Brain microvascular endothelial cell (primary cell): ENCODE data around the gene ADGRF3.
A peak's percentile ranks its signal among the peaks of the same experiment; 100 is the strongest.

Experiments
- DNase-seq: peaks from one replicate; pipeline ENCODE4 v3.0.0-alpha.2; 2020
- H3K27ac ChIP-seq: fragments of 250-450 bp; sonication (Bioruptor Pico); 2 replicates; pipeline ENCODE4 v1.5.1; 2020; ENCODE audit warnings: mild to moderate bottlenecking, moderate library complexity
- H3K27me3 ChIP-seq: fragments of 250-450 bp; sonication (Bioruptor Pico); replicated peaks from 2 replicates; pipeline ENCODE4 v1.5.1; 2020; ENCODE audit warnings: mild to moderate bottlenecking
- H3K36me3 ChIP-seq: fragments of 250-450 bp; sonication (Bioruptor Pico); replicated peaks from 2 replicates; pipeline ENCODE4 v1.5.1; 2020; ENCODE audit warnings: mild to moderate bottlenecking
- H3K4me3 ChIP-seq: 2 replicates; pipeline ENCODE4 v1.5.1; 2011; ENCODE audit warnings: low read depth, mild to moderate bottlenecking, control low read depth, low read length, moderate library complexity
- in situ Hi-C: cut with HindIII; loops from 2 replicates; pipeline ENCODE4 v1.10.0; 2017; ENCODE audit warnings: low sequenced_read_pairs, low pct_ligation_motif_present
- TF ChIP-seq, protein P1 (sequence below): IDR thresholded peaks from 2 replicates; pipeline ENCODE4 v1.5.1; 2011; ENCODE audit warnings: low read depth, mild to moderate bottlenecking, moderate library complexity, low read length, control low read depth, inconsistent platforms; ENCODE audit errors: missing control alignments

ADGRF3 gene

GRCh38 chr2:26346454-26347053 is at the start of gene ADGRF3:
Gene ADGRF3 (minus strand): TSS chr2:26346789. CDS start chr2:26346234, 555 bp downstream.
- peak; percentile 7 for DNase-seq
- H3K4me3 ChIP-seq, result peak within 1 kb of the TSS; percentile 98
- no peaks in the 10 kb centered on the region for H3K27me3 ChIP-seq
- peak within 1 kb of the TSS; percentile 79 for H3K27ac ChIP-seq
- H3K36me3 ChIP-seq, result no peaks in the 10 kb centered on the region
- in situ Hi-C loops, result no loop called here
- TF ChIP-seq, protein P1, sequence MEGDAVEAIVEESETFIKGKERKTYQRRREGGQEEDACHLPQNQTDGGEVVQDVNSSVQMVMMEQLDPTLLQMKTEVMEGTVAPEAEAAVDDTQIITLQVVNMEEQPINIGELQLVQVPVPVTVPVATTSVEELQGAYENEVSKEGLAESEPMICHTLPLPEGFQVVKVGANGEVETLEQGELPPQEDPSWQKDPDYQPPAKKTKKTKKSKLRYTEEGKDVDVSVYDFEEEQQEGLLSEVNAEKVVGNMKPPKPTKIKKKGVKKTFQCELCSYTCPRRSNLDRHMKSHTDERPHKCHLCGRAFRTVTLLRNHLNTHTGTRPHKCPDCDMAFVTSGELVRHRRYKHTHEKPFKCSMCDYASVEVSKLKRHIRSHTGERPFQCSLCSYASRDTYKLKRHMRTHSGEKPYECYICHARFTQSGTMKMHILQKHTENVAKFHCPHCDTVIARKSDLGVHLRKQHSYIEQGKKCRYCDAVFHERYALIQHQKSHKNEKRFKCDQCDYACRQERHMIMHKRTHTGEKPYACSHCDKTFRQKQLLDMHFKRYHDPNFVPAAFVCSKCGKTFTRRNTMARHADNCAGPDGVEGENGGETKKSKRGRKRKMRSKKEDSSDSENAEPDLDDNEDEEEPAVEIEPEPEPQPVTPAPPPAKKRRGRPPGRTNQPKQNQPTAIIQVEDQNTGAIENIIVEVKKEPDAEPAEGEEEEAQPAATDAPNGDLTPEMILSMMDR, result no peak

GRCh38 chr2:26395394-26395793 is 48.8 kb upstream of the ADGRF3 start:
- H3K4me3 ChIP-seq, result no peak overlapping the region
- no peak overlapping the region for H3K27ac ChIP-seq
- H3K36me3 ChIP-seq, result peaks cover 2% of the 10 kb centered on the region
- in situ Hi-C loops, result no loop called here
- no peaks in the 10 kb centered on the region for H3K27me3 ChIP-seq
- TF ChIP-seq, protein P1, result no peak
- DNase-seq, result no peak

DNA sequence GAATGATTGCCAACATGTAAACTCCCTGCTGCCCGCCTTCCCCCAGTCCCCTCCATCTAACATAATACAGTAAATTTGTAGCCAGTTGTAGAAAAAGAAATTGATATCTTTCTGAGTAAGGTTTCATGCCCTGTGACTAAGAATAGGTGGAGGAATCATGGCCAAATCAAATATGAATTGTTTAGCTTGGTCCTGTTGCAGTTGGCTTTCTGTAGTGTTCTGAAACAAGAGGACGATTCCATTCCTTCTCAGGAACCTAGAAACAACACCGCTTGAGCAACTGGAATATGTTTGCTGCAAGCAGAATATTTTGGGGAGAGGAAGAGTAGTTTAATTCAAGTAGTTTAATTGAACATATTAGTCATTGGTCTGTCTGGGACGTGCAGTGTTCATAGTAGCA is 48.1 kb upstream of the ADGRF3 start:
- in situ Hi-C loops, result no loop called here
- no peak for DNase-seq
- peaks cover 2% of the 10 kb centered on the region for H3K36me3 ChIP-seq
- H3K4me3 ChIP-seq, result no peak overlapping the region
- no peak overlapping the region for H3K27ac ChIP-seq
- TF ChIP-seq, protein P1, result no peak
- H3K27me3 ChIP-seq, result no peaks in the 10 kb centered on the region

GRCh38 chr2:26387189-26387588 is 40.6 kb upstream of the ADGRF3 start:
- H3K27me3 ChIP-seq, result no peaks in the 10 kb centered on the region
- no peak for DNase-seq
- no peak overlapping the region for H3K27ac ChIP-seq
- TF ChIP-seq, protein P1, result no peak
- H3K36me3 ChIP-seq, result peaks cover 18% of the 10 kb centered on the region
- H3K4me3 ChIP-seq, result no peak overlapping the region
- in situ Hi-C loops, result no loop called here

- no peak overlapping the region for H3K27ac ChIP-seq
- no peak overlapping the region for H3K4me3 ChIP-seq
- no peak for DNase-seq
- no peaks in the 10 kb centered on the region for H3K27me3 ChIP-seq
- in situ Hi-C loops, result no loop called here
- TF ChIP-seq, protein P1, result no peak
- peaks cover 21% of the 10 kb centered on the region for H3K36me3 ChIP-seq
These were observed 38.0 kb upstream of the ADGRF3 start for GRCh38 chr2:26384597-26384996.

DNA sequence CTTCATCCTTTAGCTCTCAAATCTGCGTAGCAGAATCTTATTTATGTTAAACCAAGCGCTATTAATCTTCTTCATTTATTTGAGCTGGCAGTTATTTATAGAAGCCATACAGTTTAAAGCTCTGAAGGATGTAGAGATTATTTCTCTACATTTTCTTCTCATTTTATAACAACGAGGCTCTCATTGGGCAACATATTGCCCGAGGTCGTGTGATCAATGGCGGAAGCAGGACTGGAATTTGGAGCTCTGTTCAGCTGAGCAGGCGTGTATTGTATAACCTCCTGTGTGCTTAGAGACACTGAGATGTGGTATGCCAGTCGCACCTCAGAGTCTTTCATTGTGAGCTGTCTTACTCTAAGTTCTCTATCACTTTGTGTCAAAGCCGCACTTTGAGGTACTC is 37.6 kb upstream of the ADGRF3 start:
- H3K4me3 ChIP-seq, result no peak overlapping the region
- H3K27ac ChIP-seq, result no peak overlapping the region
- no peaks in the 10 kb centered on the region for H3K27me3 ChIP-seq
- peaks cover 17% of the 10 kb centered on the region for H3K36me3 ChIP-seq
- TF ChIP-seq, protein P1, result no peak
- in situ Hi-C loops, result no loop called here
- no peak for DNase-seq
